Uterus (tissue), 4 donors: ENCODE data around the gene ZNF587. TPM values are rescaled to one million over a fixed set of nuclear protein-coding genes. Genes with fewer than 3 reads are reported as not detected.
"Not testable (repeated sequence)": the region's sequence is repeated elsewhere in the genome, so short reads cannot be mapped to it uniquely, and the experiment has no call there.

Experiments
- DNase-seq, 2 donors: peaks; one replicate each; pipeline ENCODE4 v3.0.0-alpha.2; 2019 to 2020
- H3K27ac ChIP-seq, 2 donors: fragments of 200-600 bp; sonication (generic); 1 replicate in 1 of 2; 2 replicates in 1 of 2; pipeline ENCODE4 v1.5.1; 2016 to 2018
- H3K27me3 ChIP-seq, 2 donors: fragments of 200-600 bp; sonication (generic); one replicate each; pipeline ENCODE4 v1.5.1; 2018 to 2019; ENCODE audit warnings: control low read depth in 1 of 2
- H3K36me3 ChIP-seq, 2 donors: fragments of 200-600 bp; sonication (generic); one replicate each; pipeline ENCODE4 v1.5.1; 2019; ENCODE audit warnings: control low read depth in 1 of 2
- H3K4me1 ChIP-seq, 2 donors: fragments of 200-600 bp; sonication (generic); one replicate each; pipeline ENCODE4 v1.5.1; 2018 to 2019; ENCODE audit warnings: control low read depth in 1 of 2
- H3K4me3 ChIP-seq, 2 donors: fragments of 200-600 bp; sonication (generic); 1 replicate in 1 of 2; 2 replicates in 1 of 2; pipeline ENCODE4 v1.5.1; 2018 to 2019; ENCODE audit warnings: mild to moderate bottlenecking in 1 of 2
- H3K9me3 ChIP-seq, 2 donors: fragments of 200-600 bp; sonication (generic); one replicate each; pipeline ENCODE4 v1.5.1; 2019; ENCODE audit warnings: control low read depth in 1 of 2
- CTCF ChIP-seq, 4 experiments: fragments of 200-600 bp in 2 of 4; fragments of 450-650 bp in 2 of 4; sonication (generic) in 2 of 4; IDR thresholded peaks; one replicate each; pipeline ENCODE4 v1.5.1; 2016 to 2019; ENCODE audit warnings: antibody characterized with exemption in 4 of 4, mild to moderate bottlenecking in 2 of 4, moderate library complexity in 1 of 4
- POLR2A ChIP-seq, 2 donors: fragments of 450-650 bp; IDR thresholded peaks; one replicate each; pipeline ENCODE4 v1.6.1; 2016; ENCODE audit warnings: antibody characterized with exemption in 2 of 2, mild to moderate bottlenecking in 1 of 2, moderate library complexity in 1 of 2
- intact Hi-C: fragments of 100-400 bp; cut with DNase I; formaldehyde crosslinking; loops from one replicate; pipeline ENCODE4 v1.15.1; 2023; ENCODE audit warnings: low total_unique reads
- total RNA-seq, 4 donors: library from RNA; depleted of rRNA in 3 of 4; stranded (reverse); fragments of >200 nt in 3 of 4; gene quantifications; one replicate each; pipeline versions ENCODE4 v1.1.0 to v1.2.4, GENCODE V29; 2014 to 2023
- donor health status: DM: yes; HTN: yes; CAD: no.

ZNF587 gene
- total RNA-seq, 4 donors from 2014 or later = 21.3 to 80.0 (median 39.6) TPM

- H3K27me3 ChIP-seq = no peaks in the 10 kb centered on the region
- no peak within 1 kb of the TSS for H3K27ac ChIP-seq
- no peaks in the 10 kb centered on the region for H3K4me1 ChIP-seq
- no peaks in the 10 kb centered on the region for H3K36me3 ChIP-seq
- peak within 1 kb of the TSS; percentile 38 to 42 for H3K4me3 ChIP-seq
- no peaks in the 10 kb centered on the region for H3K9me3 ChIP-seq
- intact Hi-C loops = no loop called here
- peak; percentile 61 to 66 for DNase-seq
- TF ChIP-seq CTCF (IDR thresholded peaks at IDR 0.05) = peak in 3 of 4 experiments; percentile 5 to 17 (median 13)
- no peak for TF ChIP-seq POLR2A (IDR thresholded peaks at IDR 0.05)
These were observed 39.0 kb downstream of the ZNF587 start, which contains the start of gene ZNF814 for GRCh38 chr19:57888560-57889231. ZNF814 (minus strand) TSS chr19:57889037; CDS start chr19:57888802, 235 bp downstream.

DNA sequence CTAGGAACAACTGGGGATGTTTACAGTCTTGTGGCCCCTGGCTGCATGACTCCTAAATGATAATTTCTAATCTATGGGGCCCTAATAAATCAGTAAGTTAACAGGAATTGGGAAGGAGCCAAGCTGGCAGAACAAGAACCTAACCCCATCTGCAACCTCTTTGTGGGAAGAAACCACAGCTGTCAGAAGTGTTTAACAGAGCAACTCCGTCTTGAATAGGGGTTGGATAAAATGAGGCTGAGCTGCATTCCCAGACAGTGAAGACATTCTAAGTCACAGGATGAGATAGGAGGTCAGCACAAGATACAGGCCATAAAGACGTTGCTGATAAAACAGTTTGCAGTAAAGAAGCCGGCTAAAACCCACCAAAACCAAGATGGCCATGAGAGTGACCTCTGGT is 41.0 kb downstream of the ZNF587 start:
- H3K27ac ChIP-seq, H3K36me3 ChIP-seq, intact Hi-C loops, H3K4me3 ChIP-seq, H3K27me3 ChIP-seq, H3K9me3 ChIP-seq, H3K4me1 ChIP-seq, DNase-seq: not testable (repeated sequence)

DNA sequence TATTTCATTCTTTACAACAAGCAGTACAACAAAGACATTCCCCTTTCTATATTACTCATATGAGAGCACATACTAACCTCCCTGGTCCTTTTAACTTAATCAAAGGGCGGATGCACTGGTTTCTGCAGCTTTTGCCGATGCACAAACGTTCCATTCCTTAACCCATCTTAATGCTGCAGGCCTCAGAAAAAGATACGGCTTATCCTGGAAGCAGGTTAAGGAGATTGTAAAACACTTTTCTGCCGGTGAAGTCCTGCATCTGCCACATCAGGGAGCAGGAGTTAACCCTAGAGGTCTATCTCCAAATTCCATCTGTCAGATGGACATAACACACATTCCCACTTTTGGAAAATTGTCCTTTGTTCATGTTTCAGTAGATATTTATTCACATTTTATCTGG is 50.7 kb downstream of the ZNF587 start:
- Histone ChIP-seq H3K36me3 (no peaks in the 10 kb centered on the region), H3K27me3 (no peaks in the 10 kb centered on the region), H3K4me3 (no peak overlapping the region), H3K9me3 (peaks cover 0 to 29% of the 10 kb centered on the region in 2 donors), H3K27ac (no peak overlapping the region), H3K4me1 (no peaks in the 10 kb centered on the region)
- DNase-seq = no peak
- intact Hi-C loops = no loop called here
- no peak for TF ChIP-seq CTCF (IDR thresholded peaks at IDR 0.05)
- no peak for TF ChIP-seq POLR2A (IDR thresholded peaks at IDR 0.05)

DNA sequence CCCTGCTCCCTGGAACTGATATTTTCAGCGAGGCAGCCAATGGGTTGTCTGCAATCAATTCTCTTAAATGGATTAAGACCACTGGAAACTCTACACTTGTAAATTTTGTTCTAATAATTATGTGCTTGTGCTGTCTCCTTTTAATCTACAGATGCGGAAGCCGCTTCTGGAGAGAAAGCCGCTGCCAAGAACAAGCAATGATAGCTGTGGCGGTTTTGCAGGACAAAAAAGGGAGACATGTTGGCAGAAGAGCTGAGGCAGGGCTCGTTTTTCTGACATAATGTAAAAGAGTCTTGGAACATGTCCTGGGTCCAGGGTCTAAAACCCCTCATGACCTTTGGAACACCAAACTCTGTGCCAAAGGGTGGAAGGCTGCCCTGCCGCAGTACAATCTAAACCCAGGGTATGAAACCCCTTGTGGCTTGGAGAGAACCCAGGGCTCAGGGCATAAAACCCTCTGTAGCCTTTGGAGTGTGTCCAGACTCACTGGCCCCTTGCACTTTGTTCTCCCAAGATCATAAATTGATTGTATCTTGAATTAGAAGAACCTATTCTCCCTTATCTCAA is 54.0 kb downstream of the ZNF587 start:
- Histone ChIP-seq H3K9me3 (peaks cover 0 to 55% of the 10 kb centered on the region in 2 donors), H3K27ac (no peak overlapping the region), H3K4me3 (no peak overlapping the region), H3K36me3 (no peaks in the 10 kb centered on the region), H3K27me3 (no peaks in the 10 kb centered on the region), H3K4me1 (no peaks in the 10 kb centered on the region)
- DNase-seq = no peak
- intact Hi-C loops = no loop called here
- TF ChIP-seq POLR2A (IDR thresholded peaks at IDR 0.05) = no peak
- TF ChIP-seq CTCF (IDR thresholded peaks at IDR 0.05) = no peak

DNA sequence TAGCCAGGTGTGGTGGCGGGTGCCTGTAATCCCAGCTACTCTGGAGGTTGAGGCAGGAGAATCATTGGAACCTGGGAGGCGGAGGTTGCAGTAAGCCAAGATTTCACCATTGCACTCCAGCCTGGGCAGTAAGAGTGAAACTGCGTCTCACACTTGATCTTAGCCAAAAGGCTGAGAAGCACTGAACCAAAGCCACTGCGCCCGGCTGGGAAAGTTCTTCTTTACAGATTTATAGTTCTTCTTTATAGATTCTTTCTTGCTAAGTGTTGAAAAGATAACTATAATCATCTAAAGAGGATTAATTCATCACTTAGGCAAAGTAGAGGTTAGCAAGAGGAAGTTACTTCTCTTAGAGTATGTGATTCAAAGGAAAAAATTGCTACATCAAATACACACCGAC is 55.6 kb downstream of the ZNF587 start:
- intact Hi-C loops = no loop called here
- H3K9me3 ChIP-seq = peaks cover 0 to 60% of the 10 kb centered on the region in 2 donors
- TF ChIP-seq POLR2A (IDR thresholded peaks at IDR 0.05) (no peak), CTCF (IDR thresholded peaks at IDR 0.05) (no peak)

More for the DNA sequence above, 55.6 kb downstream of the ZNF587 start:
- Histone ChIP-seq H3K27ac (no peak overlapping the region), H3K4me1 (no peaks in the 10 kb centered on the region), H3K4me3 (no peak overlapping the region), H3K36me3 (no peaks in the 10 kb centered on the region), H3K27me3 (no peaks in the 10 kb centered on the region)
- no peak for DNase-seq
